Measurements from ENCODE around the gene HIVEP2.

- TF ChIP-seq POLR2A (IDR thresholded peaks at IDR 0.05) (no peak), CTCF (IDR thresholded peaks at IDR 0.05) (no peak)
Observed at GRCh38 chr6:142821164-142821716, 123.7 kb downstream of the HIVEP2 start.
